Measurements from ENCODE around the gene CC2D2B. TPM values are rescaled to one million over a fixed set of nuclear protein-coding genes. Genes with fewer than 3 reads are reported as not detected.
"Not testable (repeated sequence)": the region's sequence is repeated elsewhere in the genome, so short reads cannot be mapped to it uniquely, and the experiment has no call there.

Gene CC2D2B
- total RNA-seq, 2 donors from 2014 or later, result 0.33 to 1.4 TPM

DNA sequence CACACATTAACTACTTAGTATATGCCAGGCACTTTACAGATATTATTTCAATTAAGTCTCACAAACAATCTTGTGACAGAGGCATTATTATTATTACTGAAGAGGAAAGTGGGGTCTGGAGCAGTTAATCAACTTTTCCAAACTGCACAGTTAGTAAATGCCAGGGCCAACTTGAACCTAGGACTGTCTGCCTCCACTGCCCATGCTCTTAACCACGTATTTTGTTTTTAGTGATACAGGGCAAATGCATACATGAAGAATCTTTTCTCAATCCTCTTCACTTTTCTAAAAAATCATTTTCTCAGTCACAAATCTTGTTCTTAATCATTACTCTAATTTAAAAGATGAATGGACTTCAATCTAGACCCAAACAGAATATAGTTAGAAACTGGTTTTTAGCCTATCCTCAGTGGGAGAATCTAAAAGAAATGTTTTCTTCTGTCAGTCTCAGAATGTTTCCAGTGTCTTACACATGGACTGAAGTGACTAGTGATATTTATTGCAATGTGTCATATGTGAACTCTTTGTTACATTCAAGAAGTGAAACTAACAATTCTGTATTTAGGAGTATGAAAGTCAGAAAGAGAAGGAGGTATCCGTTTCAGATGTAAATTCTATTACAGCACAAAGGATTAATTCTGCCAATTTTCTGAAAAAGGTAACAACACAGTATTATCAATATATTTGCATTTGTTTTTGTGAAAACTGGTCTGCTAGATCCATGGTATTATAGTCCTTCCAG, 80.1 kb downstream of the CC2D2B start:
- peaks cover 6% of the 10 kb centered on the region for H3K9me3 Mint-ChIP-seq
- TF ChIP-seq, protein P1, sequence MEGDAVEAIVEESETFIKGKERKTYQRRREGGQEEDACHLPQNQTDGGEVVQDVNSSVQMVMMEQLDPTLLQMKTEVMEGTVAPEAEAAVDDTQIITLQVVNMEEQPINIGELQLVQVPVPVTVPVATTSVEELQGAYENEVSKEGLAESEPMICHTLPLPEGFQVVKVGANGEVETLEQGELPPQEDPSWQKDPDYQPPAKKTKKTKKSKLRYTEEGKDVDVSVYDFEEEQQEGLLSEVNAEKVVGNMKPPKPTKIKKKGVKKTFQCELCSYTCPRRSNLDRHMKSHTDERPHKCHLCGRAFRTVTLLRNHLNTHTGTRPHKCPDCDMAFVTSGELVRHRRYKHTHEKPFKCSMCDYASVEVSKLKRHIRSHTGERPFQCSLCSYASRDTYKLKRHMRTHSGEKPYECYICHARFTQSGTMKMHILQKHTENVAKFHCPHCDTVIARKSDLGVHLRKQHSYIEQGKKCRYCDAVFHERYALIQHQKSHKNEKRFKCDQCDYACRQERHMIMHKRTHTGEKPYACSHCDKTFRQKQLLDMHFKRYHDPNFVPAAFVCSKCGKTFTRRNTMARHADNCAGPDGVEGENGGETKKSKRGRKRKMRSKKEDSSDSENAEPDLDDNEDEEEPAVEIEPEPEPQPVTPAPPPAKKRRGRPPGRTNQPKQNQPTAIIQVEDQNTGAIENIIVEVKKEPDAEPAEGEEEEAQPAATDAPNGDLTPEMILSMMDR (conservative IDR thresholded peaks at IDR 0.05), result no peak
- Histone ChIP-seq H3K4me3 (ENCODE audit: low read length) (no peak overlapping the region), H3K4me1 (ENCODE audit: control insufficient read depth, insufficient read depth, low read length) (no peaks in the 10 kb centered on the region), H3K36me3 (ENCODE audit: control insufficient read depth, insufficient read depth, low read length) (no peaks in the 10 kb centered on the region), H3K27ac (ENCODE audit: low read depth, low read length) (no peak overlapping the region), H3K9me3 (ENCODE audit: control insufficient read depth, low read length) (no peaks in the 10 kb centered on the region), H3K9ac (ENCODE audit: extremely low read depth, low read length, poor library complexity, severe bottlenecking) (no peak overlapping the region), H3K27me3 (ENCODE audit: control insufficient read depth, insufficient read depth, low read length, poor library complexity, severe bottlenecking) (peaks cover 4% of the 10 kb centered on the region)
- no peak for DNase-seq
- H3K36me3 Mint-ChIP-seq (ENCODE audit: low read depth), result no peaks in the 10 kb centered on the region
- peaks cover 6% of the 10 kb centered on the region for H3K27me3 Mint-ChIP-seq (ENCODE audit: insufficient read depth)
- H3K4me1 Mint-ChIP-seq, result no peaks in the 10 kb centered on the region
- no peak overlapping the region for H3K4me3 Mint-ChIP-seq
- no peak overlapping the region for H3K27ac Mint-ChIP-seq
- 93 to 100% methylated on average over 1 of the region's 2 CpGs for WGBS, 2 experiments (ENCODE audit: insufficient coverage in 1 of 2, insufficient read length in 1 of 2)

DNA sequence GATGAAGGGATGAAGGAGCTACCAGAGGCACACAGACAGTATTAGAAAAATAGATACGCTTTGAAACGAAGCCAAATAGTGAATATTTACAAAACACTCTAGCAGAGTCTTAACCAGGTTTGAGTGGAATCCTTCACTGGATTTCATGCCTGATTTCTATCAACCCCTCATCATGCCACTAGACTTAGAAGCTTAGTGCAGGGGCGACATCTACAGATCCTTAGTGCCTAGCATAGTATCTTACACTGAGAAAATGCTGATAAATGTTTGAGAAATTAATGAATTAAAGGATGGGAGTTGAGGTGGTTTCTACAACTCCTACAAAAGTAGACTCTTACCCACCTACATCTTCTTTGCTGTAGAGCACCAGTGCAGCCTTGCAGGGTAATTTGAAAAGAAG, 80.9 kb downstream of the CC2D2B start:
- DNase-seq, result no peak
- H3K27me3 Mint-ChIP-seq (ENCODE audit: insufficient read depth), result peaks cover 6% of the 10 kb centered on the region
- Histone ChIP-seq H3K27ac (ENCODE audit: low read depth, low read length) (no peak overlapping the region), H3K4me1 (ENCODE audit: control insufficient read depth, insufficient read depth, low read length) (no peaks in the 10 kb centered on the region), H3K9me3 (ENCODE audit: control insufficient read depth, low read length) (no peaks in the 10 kb centered on the region), H3K9ac (ENCODE audit: extremely low read depth, low read length, poor library complexity, severe bottlenecking) (no peak overlapping the region), H3K36me3 (ENCODE audit: control insufficient read depth, insufficient read depth, low read length) (no peaks in the 10 kb centered on the region), H3K27me3 (ENCODE audit: control insufficient read depth, insufficient read depth, low read length, poor library complexity, severe bottlenecking) (peaks cover 4% of the 10 kb centered on the region), H3K4me3 (ENCODE audit: low read length) (no peak overlapping the region)
- TF ChIP-seq, protein P1 (conservative IDR thresholded peaks at IDR 0.05), result no peak
- H3K4me1 Mint-ChIP-seq, result no peaks in the 10 kb centered on the region
- WGBS, 2 experiments (ENCODE audit: insufficient coverage in 1 of 2, insufficient read length in 1 of 2), result 93 to 100% methylated on average over 2 to 3 of the region's 3 CpGs
- no peaks in the 10 kb centered on the region for H3K36me3 Mint-ChIP-seq (ENCODE audit: low read depth)
- H3K4me3 Mint-ChIP-seq, result no peak overlapping the region
- H3K9me3 Mint-ChIP-seq, result peaks cover 6% of the 10 kb centered on the region
- no peak overlapping the region for H3K27ac Mint-ChIP-seq

DNA sequence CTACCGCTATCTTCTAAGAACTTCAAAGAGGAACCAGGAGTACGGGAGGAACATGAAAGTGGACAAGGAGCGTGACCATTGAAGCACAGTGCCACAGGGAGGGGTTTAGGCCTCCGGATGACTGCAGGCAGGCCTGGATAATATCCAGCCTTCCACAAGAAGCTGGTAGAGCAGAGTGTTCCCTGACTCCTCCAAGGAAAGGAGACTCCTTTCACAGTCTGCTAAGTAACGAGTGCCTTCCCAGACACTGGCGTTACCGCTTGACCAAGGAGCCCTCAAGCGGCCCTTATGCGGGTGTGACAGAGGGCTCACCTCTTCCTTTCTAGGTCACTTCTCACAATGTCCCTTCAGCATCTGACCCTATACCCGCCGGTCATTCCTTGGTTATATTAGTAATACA, 86.6 kb downstream of the CC2D2B start:
- not testable (repeated sequence) for H3K9me3 ChIP-seq (ENCODE audit: control insufficient read depth, low read length); H3K27ac ChIP-seq (ENCODE audit: low read depth, low read length); H3K9ac ChIP-seq (ENCODE audit: extremely low read depth, low read length, poor library complexity, severe bottlenecking); H3K9me3 Mint-ChIP-seq; DNase-seq; H3K4me1 Mint-ChIP-seq; H3K27me3 Mint-ChIP-seq (ENCODE audit: insufficient read depth); H3K4me1 ChIP-seq (ENCODE audit: control insufficient read depth, insufficient read depth, low read length); H3K27me3 ChIP-seq (ENCODE audit: control insufficient read depth, insufficient read depth, low read length, poor library complexity, severe bottlenecking); H3K4me3 Mint-ChIP-seq; H3K36me3 Mint-ChIP-seq (ENCODE audit: low read depth); H3K36me3 ChIP-seq (ENCODE audit: control insufficient read depth, insufficient read depth, low read length); H3K27ac Mint-ChIP-seq; H3K4me3 ChIP-seq (ENCODE audit: low read length)
- 95 to 100% methylated on average over 5 to 9 of the region's 11 CpGs for WGBS, 2 experiments (ENCODE audit: insufficient coverage in 1 of 2, insufficient read length in 1 of 2)

All from endodermal cell (in vitro differentiated cells).